Measurements from ENCODE around the gene ANGPTL8. TPM values are rescaled to one million over a fixed set of nuclear protein-coding genes. Genes with fewer than 3 reads are reported as not detected.

The ANGPTL8 gene
- total and polyA plus RNA-seq, 2 of the 13 experiments (the other 11 are each of a cell fraction or from before 2014, with no cell fraction given), result 27.3 to 243 TPM

DNA sequence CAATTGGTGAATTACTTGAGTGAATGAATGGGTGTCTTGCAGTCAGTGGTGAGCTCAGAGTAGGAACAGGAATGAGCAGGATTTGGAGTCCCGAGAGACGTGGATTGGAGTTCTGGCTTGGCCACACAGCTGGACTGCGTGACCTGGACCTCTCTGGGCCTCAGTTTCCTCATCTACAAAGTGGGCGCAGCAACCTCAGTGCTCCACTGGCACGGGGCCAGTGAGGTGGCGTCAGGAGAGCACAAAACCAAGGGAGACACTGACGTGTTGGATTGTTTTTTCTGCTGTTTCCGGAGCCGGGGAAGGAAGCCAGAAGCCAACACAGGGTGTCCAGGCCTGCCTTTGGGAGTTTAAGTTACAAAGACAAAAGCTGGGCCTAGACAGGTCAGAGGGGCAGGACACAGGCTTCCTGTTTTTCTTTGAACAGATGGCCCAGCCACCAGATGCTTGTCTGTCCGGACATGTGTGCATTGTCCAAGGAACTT, 29.4 kb downstream of the ANGPTL8 start (continued):
- TF ChIP-seq, protein P1, sequence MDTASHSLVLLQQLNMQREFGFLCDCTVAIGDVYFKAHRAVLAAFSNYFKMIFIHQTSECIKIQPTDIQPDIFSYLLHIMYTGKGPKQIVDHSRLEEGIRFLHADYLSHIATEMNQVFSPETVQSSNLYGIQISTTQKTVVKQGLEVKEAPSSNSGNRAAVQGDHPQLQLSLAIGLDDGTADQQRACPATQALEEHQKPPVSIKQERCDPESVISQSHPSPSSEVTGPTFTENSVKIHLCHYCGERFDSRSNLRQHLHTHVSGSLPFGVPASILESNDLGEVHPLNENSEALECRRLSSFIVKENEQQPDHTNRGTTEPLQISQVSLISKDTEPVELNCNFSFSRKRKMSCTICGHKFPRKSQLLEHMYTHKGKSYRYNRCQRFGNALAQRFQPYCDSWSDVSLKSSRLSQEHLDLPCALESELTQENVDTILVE (CRISPR knock-in tag; IDR thresholded peaks at IDR 0.05), result no peak; the same call in 1 of the 2 replicates
- TF ChIP-seq MEIS2 (CRISPR knock-in tag; IDR thresholded peaks at IDR 0.05) (no peak), ZNF253 (CRISPR knock-in tag; IDR thresholded peaks at IDR 0.05; ENCODE audit: borderline replicate concordance) (no peak), BRD4 (CRISPR knock-in tag; IDR thresholded peaks at IDR 0.05) (no peak), RBAK (CRISPR knock-in tag; IDR thresholded peaks at IDR 0.05) (no peak), ZNF230 (CRISPR knock-in tag; IDR thresholded peaks at IDR 0.05) (no peak), SOX13 (IDR thresholded peaks at IDR 0.05) (no peak), SOX13 (CRISPR knock-in tag; conservative IDR thresholded peaks at IDR 0.05 in 1 of 2, IDR thresholded peaks at IDR 0.05 in 1 of 2) (peak in 1 of 2 experiments; percentile 24; a peak in 1 of 4 replicates), ZNF792 (CRISPR knock-in tag; IDR thresholded peaks at IDR 0.05) (no peak), ZNF451 (CRISPR knock-in tag; IDR thresholded peaks at IDR 0.05) (no peak), KDM3A (CRISPR knock-in tag; IDR thresholded peaks at IDR 0.05; ENCODE audit: low read depth) (no peak), ZNF619 (CRISPR knock-in tag; IDR thresholded peaks at IDR 0.05) (no peak), ETV5 (CRISPR knock-in tag; IDR thresholded peaks at IDR 0.05; ENCODE audit: borderline replicate concordance) (peak; percentile 68; the same call in 1 of the 2 replicates), ZNF484 (CRISPR knock-in tag; IDR thresholded peaks at IDR 0.05; ENCODE audit: borderline replicate concordance, low read depth) (no peak)
- TF ChIP-seq, protein P2, sequence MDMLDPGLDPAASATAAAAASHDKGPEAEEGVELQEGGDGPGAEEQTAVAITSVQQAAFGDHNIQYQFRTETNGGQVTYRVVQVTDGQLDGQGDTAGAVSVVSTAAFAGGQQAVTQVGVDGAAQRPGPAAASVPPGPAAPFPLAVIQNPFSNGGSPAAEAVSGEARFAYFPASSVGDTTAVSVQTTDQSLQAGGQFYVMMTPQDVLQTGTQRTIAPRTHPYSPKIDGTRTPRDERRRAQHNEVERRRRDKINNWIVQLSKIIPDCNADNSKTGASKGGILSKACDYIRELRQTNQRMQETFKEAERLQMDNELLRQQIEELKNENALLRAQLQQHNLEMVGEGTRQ (IDR thresholded peaks at IDR 0.05; ENCODE audit: low read depth, low read length), result no peak
- TF ChIP-seq, protein P2 (CRISPR knock-in tag; IDR thresholded peaks at IDR 0.05; ENCODE audit: borderline replicate concordance), result no peak
- TF ChIP-seq, protein P3, sequence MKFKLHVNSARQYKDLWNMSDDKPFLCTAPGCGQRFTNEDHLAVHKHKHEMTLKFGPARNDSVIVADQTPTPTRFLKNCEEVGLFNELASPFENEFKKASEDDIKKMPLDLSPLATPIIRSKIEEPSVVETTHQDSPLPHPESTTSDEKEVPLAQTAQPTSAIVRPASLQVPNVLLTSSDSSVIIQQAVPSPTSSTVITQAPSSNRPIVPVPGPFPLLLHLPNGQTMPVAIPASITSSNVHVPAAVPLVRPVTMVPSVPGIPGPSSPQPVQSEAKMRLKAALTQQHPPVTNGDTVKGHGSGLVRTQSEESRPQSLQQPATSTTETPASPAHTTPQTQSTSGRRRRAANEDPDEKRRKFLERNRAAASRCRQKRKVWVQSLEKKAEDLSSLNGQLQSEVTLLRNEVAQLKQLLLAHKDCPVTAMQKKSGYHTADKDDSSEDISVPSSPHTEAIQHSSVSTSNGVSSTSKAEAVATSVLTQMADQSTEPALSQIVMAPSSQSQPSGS (CRISPR knock-in tag; IDR thresholded peaks at IDR 0.05), result no peak
- TF ChIP-seq, protein P4, sequence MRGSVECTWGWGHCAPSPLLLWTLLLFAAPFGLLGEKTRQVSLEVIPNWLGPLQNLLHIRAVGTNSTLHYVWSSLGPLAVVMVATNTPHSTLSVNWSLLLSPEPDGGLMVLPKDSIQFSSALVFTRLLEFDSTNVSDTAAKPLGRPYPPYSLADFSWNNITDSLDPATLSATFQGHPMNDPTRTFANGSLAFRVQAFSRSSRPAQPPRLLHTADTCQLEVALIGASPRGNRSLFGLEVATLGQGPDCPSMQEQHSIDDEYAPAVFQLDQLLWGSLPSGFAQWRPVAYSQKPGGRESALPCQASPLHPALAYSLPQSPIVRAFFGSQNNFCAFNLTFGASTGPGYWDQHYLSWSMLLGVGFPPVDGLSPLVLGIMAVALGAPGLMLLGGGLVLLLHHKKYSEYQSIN (CRISPR knock-in tag; IDR thresholded peaks at IDR 0.05; ENCODE audit: borderline replicate concordance), result no peak
- TF ChIP-seq, protein P5, sequence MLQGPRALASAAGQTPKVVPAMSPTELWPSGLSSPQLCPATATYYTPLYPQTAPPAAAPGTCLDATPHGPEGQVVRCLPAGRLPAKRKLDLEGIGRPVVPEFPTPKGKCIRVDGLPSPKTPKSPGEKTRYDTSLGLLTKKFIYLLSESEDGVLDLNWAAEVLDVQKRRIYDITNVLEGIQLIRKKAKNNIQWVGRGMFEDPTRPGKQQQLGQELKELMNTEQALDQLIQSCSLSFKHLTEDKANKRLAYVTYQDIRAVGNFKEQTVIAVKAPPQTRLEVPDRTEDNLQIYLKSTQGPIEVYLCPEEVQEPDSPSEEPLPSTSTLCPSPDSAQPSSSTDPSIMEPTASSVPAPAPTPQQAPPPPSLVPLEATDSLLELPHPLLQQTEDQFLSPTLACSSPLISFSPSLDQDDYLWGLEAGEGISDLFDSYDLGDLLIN (CRISPR knock-in tag; IDR thresholded peaks at IDR 0.05; ENCODE audit: borderline replicate concordance), result no peak
- TF ChIP-seq, protein P6, sequence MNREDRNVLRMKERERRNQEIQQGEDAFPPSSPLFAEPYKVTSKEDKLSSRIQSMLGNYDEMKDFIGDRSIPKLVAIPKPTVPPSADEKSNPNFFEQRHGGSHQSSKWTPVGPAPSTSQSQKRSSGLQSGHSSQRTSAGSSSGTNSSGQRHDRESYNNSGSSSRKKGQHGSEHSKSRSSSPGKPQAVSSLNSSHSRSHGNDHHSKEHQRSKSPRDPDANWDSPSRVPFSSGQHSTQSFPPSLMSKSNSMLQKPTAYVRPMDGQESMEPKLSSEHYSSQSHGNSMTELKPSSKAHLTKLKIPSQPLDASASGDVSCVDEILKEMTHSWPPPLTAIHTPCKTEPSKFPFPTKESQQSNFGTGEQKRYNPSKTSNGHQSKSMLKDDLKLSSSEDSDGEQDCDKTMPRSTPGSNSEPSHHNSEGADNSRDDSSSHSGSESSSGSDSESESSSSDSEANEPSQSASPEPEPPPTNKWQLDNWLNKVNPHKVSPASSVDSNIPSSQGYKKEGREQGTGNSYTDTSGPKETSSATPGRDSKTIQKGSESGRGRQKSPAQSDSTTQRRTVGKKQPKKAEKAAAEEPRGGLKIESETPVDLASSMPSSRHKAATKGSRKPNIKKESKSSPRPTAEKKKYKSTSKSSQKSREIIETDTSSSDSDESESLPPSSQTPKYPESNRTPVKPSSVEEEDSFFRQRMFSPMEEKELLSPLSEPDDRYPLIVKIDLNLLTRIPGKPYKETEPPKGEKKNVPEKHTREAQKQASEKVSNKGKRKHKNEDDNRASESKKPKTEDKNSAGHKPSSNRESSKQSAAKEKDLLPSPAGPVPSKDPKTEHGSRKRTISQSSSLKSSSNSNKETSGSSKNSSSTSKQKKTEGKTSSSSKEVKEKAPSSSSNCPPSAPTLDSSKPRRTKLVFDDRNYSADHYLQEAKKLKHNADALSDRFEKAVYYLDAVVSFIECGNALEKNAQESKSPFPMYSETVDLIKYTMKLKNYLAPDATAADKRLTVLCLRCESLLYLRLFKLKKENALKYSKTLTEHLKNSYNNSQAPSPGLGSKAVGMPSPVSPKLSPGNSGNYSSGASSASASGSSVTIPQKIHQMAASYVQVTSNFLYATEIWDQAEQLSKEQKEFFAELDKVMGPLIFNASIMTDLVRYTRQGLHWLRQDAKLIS (CRISPR knock-in tag; IDR thresholded peaks at IDR 0.05), result no peak

Data from HepG2 (cell line).